GM10266 (cell line): ENCODE results near the gene GLIS2.

ENCODE experiments used
- DNase-seq: peaks from one replicate; pipeline ENCODE4 v3.0.0; 2012; ENCODE audit errors: extremely low spot score
- TF ChIP-seq, protein P1 (sequence below): IDR thresholded peaks from 2 replicates; pipeline ENCODE4 v1.5.1; 2012; ENCODE audit warnings: mild to moderate bottlenecking, low read depth; ENCODE audit not compliant: control insufficient read depth, insufficient read depth; ENCODE audit errors: missing control alignments

GLIS2 gene

DNA sequence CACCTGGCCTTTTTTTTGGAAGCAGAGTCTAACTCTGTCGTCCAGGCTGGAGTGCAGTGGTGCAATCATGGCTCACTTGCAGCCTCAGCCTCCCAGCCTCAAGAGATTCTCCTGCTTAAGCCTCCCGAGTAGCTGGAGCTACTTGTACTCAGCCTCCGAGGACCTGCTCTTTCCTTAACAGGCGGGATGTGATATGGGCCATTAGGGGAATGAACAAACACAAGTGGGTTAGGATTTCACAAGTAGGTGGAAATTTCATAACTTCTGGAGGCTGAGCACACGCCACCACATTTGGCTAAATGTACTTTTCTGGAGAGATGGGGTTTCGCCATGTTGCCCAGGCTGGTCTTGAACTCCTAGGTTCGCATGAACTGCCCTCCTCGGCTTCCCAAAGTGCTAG is 31.1 kb downstream of the GLIS2 start:
- DNase-seq, result no peak
- TF ChIP-seq, protein P1, sequence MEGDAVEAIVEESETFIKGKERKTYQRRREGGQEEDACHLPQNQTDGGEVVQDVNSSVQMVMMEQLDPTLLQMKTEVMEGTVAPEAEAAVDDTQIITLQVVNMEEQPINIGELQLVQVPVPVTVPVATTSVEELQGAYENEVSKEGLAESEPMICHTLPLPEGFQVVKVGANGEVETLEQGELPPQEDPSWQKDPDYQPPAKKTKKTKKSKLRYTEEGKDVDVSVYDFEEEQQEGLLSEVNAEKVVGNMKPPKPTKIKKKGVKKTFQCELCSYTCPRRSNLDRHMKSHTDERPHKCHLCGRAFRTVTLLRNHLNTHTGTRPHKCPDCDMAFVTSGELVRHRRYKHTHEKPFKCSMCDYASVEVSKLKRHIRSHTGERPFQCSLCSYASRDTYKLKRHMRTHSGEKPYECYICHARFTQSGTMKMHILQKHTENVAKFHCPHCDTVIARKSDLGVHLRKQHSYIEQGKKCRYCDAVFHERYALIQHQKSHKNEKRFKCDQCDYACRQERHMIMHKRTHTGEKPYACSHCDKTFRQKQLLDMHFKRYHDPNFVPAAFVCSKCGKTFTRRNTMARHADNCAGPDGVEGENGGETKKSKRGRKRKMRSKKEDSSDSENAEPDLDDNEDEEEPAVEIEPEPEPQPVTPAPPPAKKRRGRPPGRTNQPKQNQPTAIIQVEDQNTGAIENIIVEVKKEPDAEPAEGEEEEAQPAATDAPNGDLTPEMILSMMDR, result no peak

DNA sequence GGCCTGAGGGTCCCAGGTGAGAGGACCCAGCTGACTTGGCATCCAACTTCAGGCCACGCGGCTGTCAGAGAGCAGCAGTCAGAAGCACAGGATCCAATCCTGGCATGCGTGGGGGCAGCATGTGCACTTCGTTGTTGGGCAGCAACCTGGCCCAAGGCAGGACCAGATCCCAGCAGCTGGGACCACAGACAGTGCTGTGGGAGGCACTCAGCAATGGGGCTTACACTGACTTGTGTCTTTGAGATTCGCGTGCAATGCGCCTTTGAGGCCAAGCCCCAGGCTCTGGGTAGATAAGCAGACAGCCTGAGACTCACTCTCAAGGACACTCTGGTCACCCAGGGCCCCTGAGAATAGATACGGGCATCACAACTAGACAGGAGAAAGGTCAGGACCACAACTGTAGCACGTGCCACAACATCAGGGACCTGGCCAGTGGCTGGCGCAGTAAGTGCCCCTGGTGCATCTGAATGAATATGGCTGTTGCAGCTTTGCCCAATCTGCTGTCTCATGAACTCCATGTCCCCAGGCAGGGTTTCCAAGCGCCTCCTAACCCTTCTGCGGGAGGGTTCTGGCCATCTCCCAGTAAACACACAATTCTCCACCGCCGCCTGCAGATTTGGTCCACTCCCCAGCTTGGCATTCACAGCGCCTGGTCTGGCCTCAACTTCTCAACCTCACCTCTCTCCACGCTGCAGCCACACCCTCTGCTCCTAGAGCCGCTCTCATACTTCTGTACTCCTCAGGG is 32.1 kb downstream of the GLIS2 start:
- TF ChIP-seq, protein P1, result no peak
- no peak for DNase-seq

DNA sequence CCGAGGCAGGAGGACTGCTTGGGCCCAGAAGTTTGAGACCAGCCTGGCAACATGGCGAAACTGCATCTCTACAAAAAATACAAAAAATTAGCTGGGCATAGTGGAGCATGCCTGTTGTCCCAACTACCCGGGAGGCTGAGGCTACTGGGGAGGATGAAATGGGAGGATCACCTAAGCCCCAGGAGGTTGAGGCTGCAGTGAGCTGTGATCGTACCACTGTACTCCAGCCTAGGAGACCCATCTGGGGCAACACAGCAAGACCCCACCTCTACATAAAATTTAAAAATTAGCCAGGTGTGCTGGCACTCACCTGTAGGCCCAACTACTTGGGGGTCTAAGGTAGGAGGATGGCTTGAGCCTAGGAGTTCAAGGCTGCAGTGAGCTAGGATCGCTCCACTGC is 33.5 kb downstream of the GLIS2 start:
- no peak for DNase-seq
- TF ChIP-seq, protein P1, result no peak

DNA sequence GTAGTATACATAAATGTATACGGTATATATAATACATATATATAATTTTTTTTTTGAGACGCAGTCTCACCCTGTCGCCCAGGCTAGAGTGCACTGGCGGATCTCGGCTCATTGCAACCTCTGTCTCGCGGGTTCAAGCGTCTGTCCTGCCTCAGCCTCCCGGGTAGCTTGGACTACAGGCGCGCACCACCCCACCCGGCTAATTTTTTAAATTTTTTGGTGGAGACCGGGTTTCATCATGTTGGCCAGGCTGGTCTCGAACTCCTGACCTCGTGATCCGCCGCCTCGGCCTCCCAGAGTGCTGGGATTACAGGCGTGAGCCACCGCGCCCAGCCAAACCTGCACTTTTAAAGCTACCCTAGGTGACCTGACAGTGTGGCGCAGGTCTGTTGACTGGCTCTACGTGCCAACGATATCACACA is 34.5 kb downstream of the GLIS2 start:
- DNase-seq, result no peak
- TF ChIP-seq, protein P1, result no peak

DNA sequence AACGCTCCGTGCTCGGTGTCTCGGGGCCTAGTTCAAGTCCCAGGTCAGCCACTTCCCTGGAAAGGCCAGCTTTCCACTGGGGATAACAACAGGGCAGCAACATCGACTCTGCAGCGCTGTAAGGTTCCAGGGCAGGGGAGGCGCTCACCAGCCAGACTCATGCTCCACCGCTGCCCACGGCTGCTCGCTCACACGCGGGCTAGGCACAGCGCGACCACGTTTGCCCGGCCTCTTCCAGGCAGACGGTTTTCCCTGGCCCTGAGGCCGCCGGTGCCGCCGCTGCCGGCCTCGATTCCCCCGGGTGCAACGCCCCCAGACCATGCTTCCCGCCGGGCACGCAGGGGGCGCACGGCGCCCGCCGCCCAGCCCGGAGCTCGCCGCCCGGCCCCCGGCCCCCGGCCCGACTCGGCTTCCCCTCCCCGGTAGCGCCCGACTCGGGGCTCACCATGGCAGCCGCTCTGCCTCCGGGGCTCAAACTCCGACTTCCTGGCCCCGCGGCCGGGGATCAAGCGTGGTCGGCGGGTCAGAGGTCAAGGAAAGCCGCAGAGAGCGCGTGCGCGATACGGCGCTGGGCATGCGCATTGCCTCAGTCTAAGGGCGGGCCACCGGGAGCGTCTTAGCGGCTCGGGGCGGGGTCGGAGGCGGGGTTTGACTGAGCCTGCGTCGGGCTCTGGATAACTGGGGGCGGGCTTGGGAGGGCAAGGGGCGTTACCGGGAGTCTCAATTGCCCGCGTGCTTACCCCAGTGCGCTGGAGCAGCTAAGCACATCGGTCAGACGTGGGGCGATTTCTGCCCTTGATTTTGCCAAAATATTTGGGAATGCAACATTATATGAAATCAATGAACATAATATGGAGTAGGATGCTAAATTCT is 35.2 kb downstream of the GLIS2 start, which contains the start of gene PAM16:
Gene PAM16 (minus strand): TSS at position 535 of the 873 bp plus-strand sequence. CDS start 87 bp downstream, at position 448.
- DNase-seq, result peak; percentile 99
- TF ChIP-seq, protein P1, result no peak

DNA sequence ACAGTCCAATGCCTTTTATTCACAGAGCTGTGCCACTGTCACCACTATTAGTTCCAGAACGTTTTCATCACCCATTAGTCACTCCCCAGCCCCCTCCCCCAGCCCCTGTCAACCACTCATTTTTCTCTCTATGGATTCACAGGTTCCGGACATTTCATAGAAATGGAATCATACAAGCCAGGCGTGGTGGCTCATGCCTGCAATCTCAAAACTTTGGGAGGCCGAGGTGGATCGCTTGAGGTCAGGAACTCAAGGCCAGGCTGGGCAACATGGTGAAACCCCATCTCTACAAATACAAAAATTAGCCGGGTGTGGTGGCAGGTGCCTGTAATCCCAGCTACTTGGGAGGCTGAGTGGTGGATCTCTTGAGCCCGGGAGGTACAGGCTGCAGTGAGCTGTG is 36.0 kb downstream of the GLIS2 start:
- DNase-seq, result no peak
- TF ChIP-seq, protein P1, result no peak

DNA sequence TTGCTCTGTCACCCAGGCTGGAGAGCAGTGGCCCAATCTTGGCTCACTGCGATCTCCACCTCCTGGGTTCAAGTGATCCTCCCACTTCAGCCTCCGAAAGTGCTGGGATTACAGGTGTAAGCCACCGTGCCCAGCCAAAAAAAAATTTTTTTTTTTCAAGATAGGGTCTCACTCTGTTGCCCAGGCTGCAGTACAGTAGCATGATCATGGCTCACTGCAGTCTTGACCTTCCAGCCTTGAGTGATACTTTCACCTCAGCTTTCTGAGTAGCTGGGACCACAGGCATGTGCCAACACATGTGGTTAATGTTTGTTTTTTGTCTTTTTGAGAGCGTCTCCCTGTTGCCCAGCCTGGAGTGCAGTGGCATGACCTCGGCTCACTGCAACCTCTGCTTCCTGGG is 37.0 kb downstream of the GLIS2 start:
- TF ChIP-seq, protein P1, result no peak
- DNase-seq, result no peak
